ENCODE data around the gene ARHGAP40.

Gene ARHGAP40

GRCh38 chr20:38644588-38645260 is 43.1 kb downstream of the ARHGAP40 start:
- no peak for TF ChIP-seq CTCF (conservative IDR thresholded peaks at IDR 0.05; ENCODE audit: low read length)
- no peak overlapping the region for H3K4me3 ChIP-seq (ENCODE audit: low read length)
- no peak for DNase-seq (ENCODE audit: low read depth)

- no peak for DNase-seq (ENCODE audit: low read depth)
- H3K4me3 ChIP-seq (ENCODE audit: low read length) = no peak overlapping the region
- TF ChIP-seq CTCF (conservative IDR thresholded peaks at IDR 0.05; ENCODE audit: low read length) = no peak
These were observed 43.7 kb downstream of the ARHGAP40 start for GRCh38 chr20:38645351-38645750.

- peak; percentile 46 for DNase-seq (ENCODE audit: low read depth)
- peak overlapping the region; percentile 12; the same call in 1 of the 2 replicates for H3K4me3 ChIP-seq (ENCODE audit: low read length)
- TF ChIP-seq CTCF (conservative IDR thresholded peaks at IDR 0.05; ENCODE audit: low read length) = peak; percentile 71
These were observed 44.6 kb downstream of the ARHGAP40 start for GRCh38 chr20:38645980-38646858.

- peak; percentile 45 for TF ChIP-seq CTCF (conservative IDR thresholded peaks at IDR 0.05; ENCODE audit: low read length)
- DNase-seq (ENCODE audit: low read depth) = no peak
- H3K4me3 ChIP-seq (ENCODE audit: low read length) = no peak overlapping the region
These were observed 47.8 kb downstream of the ARHGAP40 start for GRCh38 chr20:38649275-38649891.

GRCh38 chr20:38650010-38650409 is 48.4 kb downstream of the ARHGAP40 start:
- no peak for TF ChIP-seq CTCF (conservative IDR thresholded peaks at IDR 0.05; ENCODE audit: low read length)
- no peak for DNase-seq (ENCODE audit: low read depth)
- H3K4me3 ChIP-seq (ENCODE audit: low read length) = no peak overlapping the region

GRCh38 chr20:38651154-38651553 is 49.5 kb downstream of the ARHGAP40 start:
- no peak for DNase-seq (ENCODE audit: low read depth)
- TF ChIP-seq CTCF (conservative IDR thresholded peaks at IDR 0.05; ENCODE audit: low read length) = no peak

More at GRCh38 chr20:38651154-38651553, 49.5 kb downstream of the ARHGAP40 start:
- H3K4me3 ChIP-seq (ENCODE audit: low read length) = no peak overlapping the region
